K562 (cell line): ENCODE measurements around the gene LRRC14B. TPM values are rescaled to one million over a fixed set of nuclear protein-coding genes. Genes with fewer than 3 reads are reported as not detected.

Experiments used
- ATAC-seq: fragments of 200-7000 bp; cut with Tn5 transposase; 3 replicates; pipeline ENCODE4 v1.9.1; 2020; ENCODE audit warnings: moderate library complexity
- BruUV-seq: library from RNA; stranded (reverse); fragments of 400-500 nt; replicated peaks from 2 replicates; lab custom pipeline; 2021; lab: Mats Ljungman, UMichigan
- CTCF ChIA-PET: fragments of 300-600 bp; formaldehyde crosslinking; extraction: SDS; loops from one replicate; lab custom pipeline; 2021; ENCODE audit warnings: low intra/inter-chr PET ratio; lab: Yijun Ruan, JAX
- POLR2A ChIA-PET: fragments of 300-600, 350-650 bp; sonication (Branson Sonifier 250); formaldehyde crosslinking; extraction: SDS; loops from one replicate; lab custom pipeline; 2021; ENCODE audit warnings: antibody characterized with exemption, inconsistent platforms; lab: Yijun Ruan, JAX
- DNase-seq, 4 experiments: peaks; one replicate each; pipeline versions ENCODE4 v3.0.0 to v3.0.0-alpha.2; 2011 to 2018; ENCODE audit warnings: low spot score in 3 of 4, mixed read lengths in 3 of 4; ENCODE audit errors: extremely low read depth in 1 of 4
- FAIRE-seq: peaks from 2 replicates; lab custom pipeline; 2011; peaks lifted over from hg19 to GRCh38; lab: Jason Lieb, UNC
- H2AFZ ChIP-seq: 2 replicates; pipeline ENCODE4 v1.6.0; 2011; ENCODE audit warnings: low read depth, low read length, control low read depth, inconsistent platforms
- H3K27ac ChIP-seq: fragments of 200-600 bp; 3 replicates; pipeline ENCODE4 v1.8.0; 2011; ENCODE audit warnings: low read depth, mild to moderate bottlenecking, control low read depth, inconsistent platforms, low read length, moderate library complexity, mixed read lengths; ENCODE audit errors: extremely low read depth
- H3K27me3 ChIP-seq, 2 experiments: fragments of 300-600 bp in 1 of 2; 2 replicates in 1 of 2; 3 replicates in 1 of 2; pipeline versions ENCODE4 v1.6.0 to v1.8.0; 2011; ENCODE audit warnings: inconsistent platforms in 2 of 2, low read length in 2 of 2, mild to moderate bottlenecking in 1 of 2, mixed read lengths in 1 of 2, moderate library complexity in 1 of 2; ENCODE audit not compliant: control insufficient read depth in 2 of 2, insufficient read depth in 2 of 2
- H3K36me3 ChIP-seq: fragments of 300-600 bp; 3 replicates; pipeline ENCODE4 v1.8.0; 2011; ENCODE audit warnings: mild to moderate bottlenecking, low read length, inconsistent platforms; ENCODE audit not compliant: control insufficient read depth, insufficient read depth
- H3K4me1 ChIP-seq, 2 experiments: fragments of 200-600 bp in 1 of 2; replicated peaks in 1 of 2; 2 replicates in 1 of 2; 3 replicates in 1 of 2; pipeline versions ENCODE4 v1.5.1 to v1.8.0; 2011; ENCODE audit warnings: inconsistent platforms in 2 of 2, low read length in 2 of 2, mild to moderate bottlenecking in 1 of 2, mixed read lengths in 1 of 2, moderate library complexity in 1 of 2; ENCODE audit not compliant: control insufficient read depth in 2 of 2, insufficient read depth in 2 of 2
- H3K4me2 ChIP-seq: 2 replicates; pipeline ENCODE4 v1.6.1; 2011; ENCODE audit warnings: low read length, control low read depth, inconsistent platforms, mixed read lengths; ENCODE audit not compliant: insufficient read depth
- H3K4me3 ChIP-seq: fragments of 200-600 bp; sonication (generic), shearing (Covaris generic); 2 replicates; pipeline ENCODE4 v1.5.1; 2016; ENCODE audit warnings: control low read depth, inconsistent platforms
- H3K79me2 ChIP-seq: fragments of 200-600 bp; 3 replicates; pipeline ENCODE4 v1.8.0; 2011; ENCODE audit warnings: low read length, inconsistent platforms; ENCODE audit not compliant: control insufficient read depth, insufficient read depth
- H3K9ac ChIP-seq, 2 experiments: 2 replicates each; pipeline versions ENCODE4 v1.6.0 to v1.6.1; 2011; ENCODE audit warnings: low read depth in 2 of 2, low read length in 2 of 2, control low read depth in 1 of 2, inconsistent platforms in 1 of 2, mild to moderate bottlenecking in 1 of 2, mixed read lengths in 1 of 2; ENCODE audit not compliant: insufficient read depth in 1 of 2
- H3K9me1 ChIP-seq: one replicate; pipeline ENCODE4 v1.6.0; 2011; ENCODE audit warnings: inconsistent platforms, mild to moderate bottlenecking, low read length, moderate library complexity; ENCODE audit not compliant: control insufficient read depth, insufficient read depth
- H3K9me3 ChIP-seq: replicated peaks from 2 replicates; pipeline ENCODE4 v1.5.1; 2011; ENCODE audit warnings: low read depth, low read length, inconsistent platforms; ENCODE audit not compliant: control insufficient read depth, insufficient read depth
- H4K20me1 ChIP-seq: replicated peaks from 2 replicates; pipeline ENCODE4 v1.6.1; 2011; ENCODE audit warnings: low read length, inconsistent platforms, mixed read lengths; ENCODE audit not compliant: control insufficient read depth, insufficient read depth
- KLF6 ChIP-seq: fragments of 250-450 bp; sonication (Bioruptor Pico); IDR thresholded peaks from 2 replicates; pipeline ENCODE4 v1.4.0; 2020; ENCODE audit warnings: mild to moderate bottlenecking, moderate library complexity, borderline replicate concordance
- PREB ChIP-seq: sonication (generic); formaldehyde crosslinking; IDR thresholded peaks from 2 replicates; pipeline ENCODE4 v1.8.1; 2023; ENCODE audit warnings: mild to moderate bottlenecking, missing genetic modification reagents
- SETDB1 ChIP-seq: IDR thresholded peaks from one replicate; pipeline ENCODE4 v1.6.1; 2012; ENCODE audit warnings: low read length, control low read depth, inconsistent platforms
- WGBS: fragments of 100-300 bp; shearing (Covaris generic); methylation state at CpG from one replicate; pipeline ENCODE4 v1.1.6; 2016; ENCODE audit warnings: low coverage, mixed read lengths; ENCODE audit not compliant: insufficient coverage; ENCODE audit errors: missing lambda C conversion rate; 5-methylcytosine and 5-hydroxymethylcytosine counted together
- in situ Hi-C: fragments of 300-500 bp; cut with MboI; formaldehyde crosslinking; loops from 4 replicates; pipeline ENCODE4 v1.15.0; 2018; ENCODE audit warnings: inconsistent platforms, mixed read lengths
- intact Hi-C: fragments of 100-400 bp; cut with micrococcal nuclease; formaldehyde crosslinking; loops from 2 replicates; pipeline ENCODE4 v1.14.2; 2022
- polyA plus RNA-seq, 8 experiments: library from polyadenylated mRNA; depleted of rRNA in 4 of 8; stranded (reverse) in 5 of 8; unstranded in 3 of 8; fragments of >200 nt; fragmentation: Nextera tagmentation in 2 of 8; fragmentation: Illumina TruSeq in 1 of 8; extraction: Ambion mirVana in 2 of 8; extraction: Trizol in 1 of 8; gene quantifications; 2 replicates each; pipeline versions ENCODE4 v1.2.1 to v1.2.3, GENCODE V29; 2011 to 2014; ENCODE audit warnings: inconsistent platforms in 1 of 8, missing spikeins in 1 of 8
- total RNA-seq, 7 experiments: library from RNA; depleted of rRNA in 6 of 7; stranded (reverse); fragments of >200 nt in 6 of 7; fragmentation: Illumina TruSeq in 2 of 7; extraction: Trizol in 2 of 7; gene quantifications; 2 replicates each; pipeline versions ENCODE4 v1.2.1 to v1.2.3, GENCODE V29; 2011 to 2021; ENCODE audit warnings: low replicate concordance in 1 of 7
- TF ChIP-seq, protein P1 (sequence below): fragments of 450-650 bp; IDR thresholded peaks from 2 replicates; pipeline ENCODE4 v1.6.1; 2016

The LRRC14B gene
- total and polyA plus RNA-seq, 9 of the 15 experiments (the other 6 are each of a cell fraction or from before 2014, with no cell fraction given): not detected

GRCh38 chr5:197892-198489 lies 6.7 kb downstream of the LRRC14B start:
- no peaks in the 10 kb centered on the region for H3K36me3 ChIP-seq
- DNase-seq (no peak), ATAC-seq (0 out of 3 replicates have a peak, but pooled peaks have one; percentile 5), FAIRE-seq (no peak)
- H2AFZ ChIP-seq: no peak overlapping the region
- intact Hi-C loops (no loop called here), in situ Hi-C loops (no loop called here)
- H3K9me3 ChIP-seq: no peaks in the 10 kb centered on the region
- H3K27ac ChIP-seq: no peak overlapping the region
- H4K20me1 ChIP-seq: no peaks in the 10 kb centered on the region; the same call in 1 of the 2 replicates
- TF ChIP-seq KLF6 (CRISPR knock-in tag) (no peak), PREB (CRISPR knock-in tag) (no peak), SETDB1 (no peak)
- TF ChIP-seq, protein P1, sequence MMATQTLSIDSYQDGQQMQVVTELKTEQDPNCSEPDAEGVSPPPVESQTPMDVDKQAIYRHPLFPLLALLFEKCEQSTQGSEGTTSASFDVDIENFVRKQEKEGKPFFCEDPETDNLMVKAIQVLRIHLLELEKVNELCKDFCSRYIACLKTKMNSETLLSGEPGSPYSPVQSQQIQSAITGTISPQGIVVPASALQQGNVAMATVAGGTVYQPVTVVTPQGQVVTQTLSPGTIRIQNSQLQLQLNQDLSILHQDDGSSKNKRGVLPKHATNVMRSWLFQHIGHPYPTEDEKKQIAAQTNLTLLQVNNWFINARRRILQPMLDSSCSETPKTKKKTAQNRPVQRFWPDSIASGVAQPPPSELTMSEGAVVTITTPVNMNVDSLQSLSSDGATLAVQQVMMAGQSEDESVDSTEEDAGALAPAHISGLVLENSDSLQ: no peak
- ChIA-PET POLR2A (interaction anchor here (0.8 to 1.0 kb wide), 2 partner anchors 9 to 10 kb away, joined by 3 to 4 read pairs; no protein-coding TSS in a partner anchor), CTCF (no interaction called here)
- no peak overlapping the region for H3K4me2 ChIP-seq
- no peaks in the 10 kb centered on the region for H3K9me1 ChIP-seq
- no peak overlapping the region for H3K9ac ChIP-seq
- BruUV-seq: no TSS peak
- 61% methylated on average over 9 of the region's 12 CpGs for WGBS
- H3K79me2 ChIP-seq: no peaks in the 10 kb centered on the region
- H3K4me1 ChIP-seq: peaks cover 2 to 34% of the 10 kb centered on the region in 2 experiments; a peak in 3 of 5 replicates
- H3K27me3 ChIP-seq: peaks cover 5 to 18% of the 10 kb centered on the region in 2 experiments; a peak in 4 of 5 replicates
- no peak overlapping the region for H3K4me3 ChIP-seq
